Gastrocnemius medialis (tissue), 4 donors: ENCODE data around the gene C11orf65. TPM values are rescaled to one million over a fixed set of nuclear protein-coding genes. Genes with fewer than 3 reads are reported as not detected.

Experiments
- ATAC-seq, 2 donors: fragments of 150-250 bp; one replicate each; pipeline ENCODE4 v1.9.1; 2016
- DNase-seq, 2 donors: peaks; one replicate each; pipeline ENCODE4 v3.0.0-alpha.2; 2019
- H3K27ac ChIP-seq, 4 donors: fragments of 200-600 bp; sonication (generic); 1 replicate in 1 of 4; 2 replicates in 3 of 4; pipeline ENCODE4 v1.5.1; 2016 to 2018; ENCODE audit warnings: mild to moderate bottlenecking in 2 of 4, moderate library complexity in 1 of 4
- H3K27me3 ChIP-seq, 3 donors: fragments of 200-600 bp; sonication (generic) in 2 of 3; 1 replicate in 1 of 3; 2 replicates in 2 of 3; pipeline versions ENCODE4 v1.5.1 to v1.6.0; 2016 to 2019; ENCODE audit warnings: mild to moderate bottlenecking in 1 of 3, moderate library complexity in 1 of 3
- H3K36me3 ChIP-seq, 2 donors: fragments of 200-600 bp; sonication (generic) in 1 of 2; one replicate each; pipeline ENCODE4 v1.5.1; 2017 to 2018
- H3K4me1 ChIP-seq, 2 donors: fragments of 200-600 bp; sonication (generic) in 1 of 2; one replicate each; pipeline ENCODE4 v1.5.1; 2016 to 2017; ENCODE audit warnings: mild to moderate bottlenecking in 2 of 2
- H3K4me3 ChIP-seq, 4 donors: fragments of 200-600 bp; sonication (generic) in 3 of 4; 1 replicate in 1 of 4; 2 replicates in 3 of 4; pipeline ENCODE4 v1.5.1; 2016 to 2019; ENCODE audit warnings: mild to moderate bottlenecking in 2 of 4
- H3K9me3 ChIP-seq, 3 donors: fragments of 200-600 bp; sonication (generic) in 2 of 3; 1 replicate in 1 of 3; 2 replicates in 2 of 3; pipeline ENCODE4 v1.5.1; 2016 to 2019
- CTCF ChIP-seq, 5 experiments: fragments of 450-650 bp in 3 of 5; fragments of 200-600 bp in 2 of 5; sonication (generic) in 2 of 5; IDR thresholded peaks in 4 of 5; conservative IDR thresholded peaks in 1 of 5; 1 replicate in 4 of 5; 2 replicates in 1 of 5; pipeline ENCODE4 v1.5.1; 2016 to 2019; ENCODE audit warnings: antibody characterized with exemption in 5 of 5, mild to moderate bottlenecking in 3 of 5, moderate library complexity in 3 of 5
- POLR2A ChIP-seq, 2 donors: fragments of 450-650 bp; IDR thresholded peaks; one replicate each; pipeline ENCODE4 v1.6.1; 2017; ENCODE audit warnings: antibody characterized with exemption in 2 of 2, mild to moderate bottlenecking in 2 of 2, moderate library complexity in 2 of 2
- in situ Hi-C, 4 donors: fragments of 200-750 bp; cut with MboI; loops; one replicate each; pipeline versions ENCODE4 v1.15.0 to v1.8.0; 2017; ENCODE audit warnings: low sequenced_read_pairs in 4 of 4
- intact Hi-C: fragments of 100-400 bp; cut with DNase I; formaldehyde crosslinking; loops from one replicate; pipeline ENCODE4 v1.15.1; 2023; ENCODE audit warnings: low total_unique reads
- total RNA-seq, 4 donors: library from RNA; depleted of rRNA; stranded (reverse); fragments of >200 nt; gene quantifications; one replicate each; pipeline versions ENCODE4 v1.1.0 to v1.2.3, GENCODE V29; 2016

Gene C11orf65
- total RNA-seq, 4 donors from 2014 or later = 0.51 TPM; not detected in 3

DNA sequence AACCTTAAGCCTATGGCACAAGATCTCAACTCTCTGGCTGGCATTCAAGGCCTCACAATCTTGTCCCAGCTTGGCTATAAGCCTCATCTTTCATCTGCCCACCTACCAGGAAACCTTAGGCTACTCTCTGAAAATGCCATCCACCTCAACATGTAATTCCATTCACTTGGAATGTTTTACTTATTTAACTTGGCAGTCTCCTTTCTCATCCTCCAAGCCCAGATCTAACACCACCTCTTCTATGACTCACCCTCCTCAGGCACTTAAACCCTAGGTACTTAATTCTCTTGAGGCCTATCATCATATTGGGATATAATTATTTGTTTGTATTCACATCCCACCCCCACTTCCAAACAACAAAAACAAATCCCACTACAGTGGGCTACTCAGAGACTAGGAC is 15.8 kb upstream of the C11orf65 start:
- peaks cover 3 to 13% of the 10 kb centered on the region in 2 donors for H3K36me3 ChIP-seq
- H3K9me3 ChIP-seq = no peaks in the 10 kb centered on the region
- intact Hi-C loops (no loop called here), in situ Hi-C loops (no loop called here)
- H3K27ac ChIP-seq = no peak overlapping the region
- TF ChIP-seq POLR2A (IDR thresholded peaks at IDR 0.05) (no peak), CTCF (IDR thresholded peaks at IDR 0.05 in 4 of 5, conservative IDR thresholded peaks at IDR 0.05 in 1 of 5) (no peak)
- no peak for DNase-seq
- no peak for ATAC-seq
- H3K4me1 ChIP-seq = no peaks in the 10 kb centered on the region
- no peak overlapping the region for H3K4me3 ChIP-seq
- H3K27me3 ChIP-seq = no peaks in the 10 kb centered on the region

- H3K9me3 ChIP-seq = no peaks in the 10 kb centered on the region
- in situ Hi-C loops (loop anchor here in 1 of 4 donors (25.0 kb wide), 1 partner anchor 187 kb away; the partner anchor contains the start of gene DDX10), intact Hi-C loops (no loop called here)
- no peak overlapping the region for H3K27ac ChIP-seq
- no peak overlapping the region for H3K4me3 ChIP-seq
- TF ChIP-seq POLR2A (IDR thresholded peaks at IDR 0.05) (no peak), CTCF (IDR thresholded peaks at IDR 0.05 in 4 of 5, conservative IDR thresholded peaks at IDR 0.05 in 1 of 5) (no peak)
- DNase-seq (no peak), ATAC-seq (no peak)
- H3K27me3 ChIP-seq = no peaks in the 10 kb centered on the region
- peaks cover 3 to 10% of the 10 kb centered on the region in 2 donors for H3K36me3 ChIP-seq
- no peaks in the 10 kb centered on the region for H3K4me1 ChIP-seq
Measured at GRCh38 chr11:108474664-108475463, 7.5 kb upstream of the C11orf65 start.

- TF ChIP-seq CTCF (IDR thresholded peaks at IDR 0.05 in 4 of 5, conservative IDR thresholded peaks at IDR 0.05 in 1 of 5) = no peak
- TF ChIP-seq POLR2A (IDR thresholded peaks at IDR 0.05) = no peak
- Histone ChIP-seq H3K36me3 (peaks cover 0 to 10% of the 10 kb centered on the region in 2 donors), H3K27me3 (no peaks in the 10 kb centered on the region), H3K9me3 (no peaks in the 10 kb centered on the region), H3K27ac (no peak overlapping the region), H3K4me3 (no peak overlapping the region), H3K4me1 (peaks cover 0 to 3% of the 10 kb centered on the region in 2 donors)
- no peak for DNase-seq
- no peak for ATAC-seq
- intact Hi-C loops = no loop called here
- in situ Hi-C loops = loop anchor here in 1 of 4 donors (25.0 kb wide), 1 partner anchor 190 kb away; the partner anchor contains the start of gene DDX10
Measured at GRCh38 chr11:108472681-108473080, 5.4 kb upstream of the C11orf65 start.

- in situ Hi-C loops = loop anchor here in 2 of 4 donors (5.0 to 25.0 kb wide), 2 partner anchors 194 to 246 kb away; partner anchors contain the start of genes ATM (in 1 of the 2), DDX10 (in 1 of the 2) and NPAT (in 1 of the 2)
- ATAC-seq (no peak), DNase-seq (no peak)
- Histone ChIP-seq H3K9me3 (no peaks in the 10 kb centered on the region), H3K4me1 (peaks cover 3 to 8% of the 10 kb centered on the region in 2 donors), H3K27ac (no peak overlapping the region), H3K36me3 (no peaks in the 10 kb centered on the region), H3K27me3 (no peaks in the 10 kb centered on the region), H3K4me3 (no peak overlapping the region)
- intact Hi-C loops = loop anchor here (5.0 kb wide), 1 partner anchor 1011 kb away; the partner anchor contains the start of gene CWF19L2
- TF ChIP-seq CTCF (IDR thresholded peaks at IDR 0.05 in 4 of 5, conservative IDR thresholded peaks at IDR 0.05 in 1 of 5) (no peak), POLR2A (IDR thresholded peaks at IDR 0.05) (no peak)
Measured at GRCh38 chr11:108468478-108468864, 1.1 kb upstream of the C11orf65 start.
